Astrocyte (in vitro differentiated cells and primary cell): ENCODE data around the gene ENAM.

Experiments used
- CTCF ChIP-seq: IDR thresholded peaks from 2 replicates; pipeline ENCODE4 v1.5.1; 2011; ENCODE audit warnings: low read depth, mild to moderate bottlenecking, inconsistent platforms, low read length, moderate library complexity; ENCODE audit not compliant: insufficient read depth
- EZH2 ChIP-seq: IDR thresholded peaks from 2 replicates; pipeline ENCODE4 v1.6.1; 2012; ENCODE audit warnings: mild to moderate bottlenecking, low read length, inconsistent platforms; ENCODE audit not compliant: insufficient read depth

GRCh38 chr4:70688795-70689231 lies 60.3 kb downstream of the ENAM start:
- TF ChIP-seq CTCF (no peak), EZH2 (no peak)
